ENCODE measurements around the gene GUCA2B. TPM values are rescaled to one million over a fixed set of nuclear protein-coding genes. Genes with fewer than 3 reads are reported as not detected.

The GUCA2B gene
- total RNA-seq, 1 donor from 2014 or later: not detected

GRCh38 chr1:42133809-42134526 is 19.2 kb upstream of the GUCA2B start:
- Histone ChIP-seq H3K27me3 (no peaks in the 10 kb centered on the region), H3K27ac (no peak overlapping the region), H3K36me3 (no peaks in the 10 kb centered on the region), H3K4me3 (no peak overlapping the region), H3K4me1 (no peaks in the 10 kb centered on the region), H3K9me3 (no peaks in the 10 kb centered on the region)
- TF ChIP-seq POLR2AphosphoS5 (IDR thresholded peaks at IDR 0.05; ENCODE audit: insufficient read depth in 1 of 2, low read depth in 1 of 2): no peak
- TF ChIP-seq, protein P1, sequence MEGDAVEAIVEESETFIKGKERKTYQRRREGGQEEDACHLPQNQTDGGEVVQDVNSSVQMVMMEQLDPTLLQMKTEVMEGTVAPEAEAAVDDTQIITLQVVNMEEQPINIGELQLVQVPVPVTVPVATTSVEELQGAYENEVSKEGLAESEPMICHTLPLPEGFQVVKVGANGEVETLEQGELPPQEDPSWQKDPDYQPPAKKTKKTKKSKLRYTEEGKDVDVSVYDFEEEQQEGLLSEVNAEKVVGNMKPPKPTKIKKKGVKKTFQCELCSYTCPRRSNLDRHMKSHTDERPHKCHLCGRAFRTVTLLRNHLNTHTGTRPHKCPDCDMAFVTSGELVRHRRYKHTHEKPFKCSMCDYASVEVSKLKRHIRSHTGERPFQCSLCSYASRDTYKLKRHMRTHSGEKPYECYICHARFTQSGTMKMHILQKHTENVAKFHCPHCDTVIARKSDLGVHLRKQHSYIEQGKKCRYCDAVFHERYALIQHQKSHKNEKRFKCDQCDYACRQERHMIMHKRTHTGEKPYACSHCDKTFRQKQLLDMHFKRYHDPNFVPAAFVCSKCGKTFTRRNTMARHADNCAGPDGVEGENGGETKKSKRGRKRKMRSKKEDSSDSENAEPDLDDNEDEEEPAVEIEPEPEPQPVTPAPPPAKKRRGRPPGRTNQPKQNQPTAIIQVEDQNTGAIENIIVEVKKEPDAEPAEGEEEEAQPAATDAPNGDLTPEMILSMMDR (IDR thresholded peaks at IDR 0.05): no peak
- no peak for TF ChIP-seq POLR2A (IDR thresholded peaks at IDR 0.05)
- no peak for DNase-seq (ENCODE audit: extremely low spot score in 2 of 2)
- intact Hi-C loops (cut with DNase I): no loop called here

- Histone ChIP-seq H3K27ac (no peak overlapping the region), H3K36me3 (no peaks in the 10 kb centered on the region), H3K27me3 (no peaks in the 10 kb centered on the region), H3K4me3 (no peak overlapping the region), H3K9me3 (no peaks in the 10 kb centered on the region), H3K4me1 (no peaks in the 10 kb centered on the region)
- intact Hi-C loops (cut with DNase I): no loop called here
- no peak for DNase-seq (ENCODE audit: extremely low spot score in 2 of 2)
- TF ChIP-seq POLR2A (IDR thresholded peaks at IDR 0.05) (no peak), POLR2AphosphoS5 (IDR thresholded peaks at IDR 0.05; ENCODE audit: insufficient read depth in 1 of 2, low read depth in 1 of 2) (no peak)
- TF ChIP-seq, protein P1 (IDR thresholded peaks at IDR 0.05): no peak
These were observed 17.8 kb upstream of the GUCA2B start for GRCh38 chr1:42135426-42135825.

GRCh38 chr1:42136466-42136865 is 16.7 kb upstream of the GUCA2B start:
- no peaks in the 10 kb centered on the region for H3K4me1 ChIP-seq
- H3K9me3 ChIP-seq: no peaks in the 10 kb centered on the region
- TF ChIP-seq POLR2A (IDR thresholded peaks at IDR 0.05): no peak
- no peak for TF ChIP-seq POLR2AphosphoS5 (IDR thresholded peaks at IDR 0.05; ENCODE audit: insufficient read depth in 1 of 2, low read depth in 1 of 2)
- TF ChIP-seq, protein P1 (IDR thresholded peaks at IDR 0.05): no peak
- H3K4me3 ChIP-seq: no peak overlapping the region
- no peaks in the 10 kb centered on the region for H3K27me3 ChIP-seq
- H3K36me3 ChIP-seq: no peaks in the 10 kb centered on the region
- H3K27ac ChIP-seq: no peak overlapping the region
- intact Hi-C loops (cut with DNase I): no loop called here
- DNase-seq (ENCODE audit: extremely low spot score in 2 of 2): no peak

DNA sequence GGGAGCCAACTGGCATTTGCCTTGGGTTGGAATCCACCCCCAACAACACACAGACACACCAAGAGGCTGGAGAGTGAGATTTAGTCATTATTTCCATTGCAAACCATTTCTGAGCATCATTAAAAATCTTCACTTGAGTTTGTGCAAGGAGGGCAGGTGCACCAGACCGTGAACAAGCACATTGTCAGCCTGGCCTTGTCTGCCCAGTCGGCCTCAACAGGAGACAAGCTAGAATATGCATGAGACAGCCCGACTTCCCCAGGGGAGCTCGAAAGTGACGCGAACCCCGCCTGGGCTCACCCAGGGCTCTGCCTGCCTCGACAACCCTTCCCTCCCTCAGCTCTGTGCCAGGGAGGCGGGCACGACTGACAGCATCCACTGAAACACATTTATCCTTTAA is 15.4 kb upstream of the GUCA2B start:
- Histone ChIP-seq H3K36me3 (no peaks in the 10 kb centered on the region), H3K4me1 (no peaks in the 10 kb centered on the region), H3K9me3 (no peaks in the 10 kb centered on the region), H3K27ac (no peak overlapping the region), H3K4me3 (no peak overlapping the region), H3K27me3 (no peaks in the 10 kb centered on the region)
- TF ChIP-seq POLR2AphosphoS5 (IDR thresholded peaks at IDR 0.05; ENCODE audit: insufficient read depth in 1 of 2, low read depth in 1 of 2) (no peak), POLR2A (IDR thresholded peaks at IDR 0.05) (no peak)
- TF ChIP-seq, protein P1 (IDR thresholded peaks at IDR 0.05): no peak
- no peak for DNase-seq (ENCODE audit: extremely low spot score in 2 of 2)
- intact Hi-C loops (cut with DNase I): no loop called here

DNA sequence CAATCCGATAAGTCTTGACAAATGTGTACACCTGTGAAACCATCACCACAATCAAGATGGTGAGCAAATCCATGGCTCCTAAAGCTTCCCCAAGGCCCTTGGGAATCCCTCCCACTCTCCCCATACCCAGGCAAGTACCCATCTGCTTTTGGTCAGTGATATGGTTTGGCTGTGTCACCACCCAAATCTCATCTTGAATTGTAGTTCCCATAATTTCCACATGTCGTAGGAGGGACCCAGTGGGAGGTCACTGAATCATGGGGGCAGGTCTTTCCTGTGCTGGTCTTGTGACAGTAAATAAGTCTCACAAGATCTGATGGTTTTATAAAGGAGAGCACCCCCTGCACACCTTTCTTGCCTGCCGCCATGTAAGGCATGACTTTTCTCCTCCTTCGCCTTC is 14.6 kb upstream of the GUCA2B start:
- intact Hi-C loops (cut with DNase I): no loop called here
- Histone ChIP-seq H3K9me3 (no peaks in the 10 kb centered on the region), H3K27me3 (no peaks in the 10 kb centered on the region), H3K27ac (no peak overlapping the region), H3K4me3 (no peak overlapping the region), H3K36me3 (no peaks in the 10 kb centered on the region), H3K4me1 (no peaks in the 10 kb centered on the region)
- TF ChIP-seq POLR2A (IDR thresholded peaks at IDR 0.05): no peak
- TF ChIP-seq, protein P1 (IDR thresholded peaks at IDR 0.05): no peak
- no peak for TF ChIP-seq POLR2AphosphoS5 (IDR thresholded peaks at IDR 0.05; ENCODE audit: insufficient read depth in 1 of 2, low read depth in 1 of 2)
- DNase-seq (ENCODE audit: extremely low spot score in 2 of 2): no peak

Data from vagina (tissue), 2 donors.